Measurements from ENCODE around the gene SCN10A. TPM values are rescaled to one million over a fixed set of nuclear protein-coding genes. Genes with fewer than 3 reads are reported as not detected.

The SCN10A gene
- total and polyA plus RNA-seq, 3 experiments from 2014 or later = not detected

DNA sequence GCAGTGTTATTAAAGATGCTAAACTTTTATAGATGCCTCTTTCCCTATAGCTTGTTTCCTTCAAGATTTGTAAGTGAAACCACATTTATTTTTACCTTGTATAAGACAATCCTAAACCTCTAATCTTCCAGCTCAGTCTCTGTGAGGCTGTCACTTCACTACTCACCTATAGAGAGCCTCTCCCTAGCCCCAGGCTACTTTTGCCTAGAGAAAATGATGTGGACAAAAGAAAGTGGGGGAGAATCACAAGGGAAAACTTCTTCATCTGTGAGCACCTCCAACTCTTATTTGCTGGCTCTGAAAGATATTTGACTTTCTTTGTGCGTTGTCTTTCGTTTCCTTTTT is 91.7 kb downstream of the SCN10A start:
- H3K4me3 ChIP-seq (ENCODE audit: low read length) = no peak overlapping the region
- Mint-ChIP-seq H3K4me3 (no peak overlapping the region), H3K27me3 (peaks cover 5 to 29% of the 10 kb centered on the region in 2 donors), H3K4me1 (no peaks in the 10 kb centered on the region), H3K9me3 (peaks cover 0 to 2% (median 0%) of the 10 kb centered on the region in 5 donors), H3K36me3 (no peaks in the 10 kb centered on the region), H3K27ac (no peak overlapping the region)
- no peak overlapping the region for H3K27ac ChIP-seq (ENCODE audit: low read depth, low read length)
- H3K9me3 ChIP-seq (ENCODE audit: low read length) = no peaks in the 10 kb centered on the region
- no peak for DNase-seq
- ChIA-PET POLR2A (no interaction called here), CTCF (no interaction called here)
- H3K27me3 ChIP-seq (ENCODE audit: insufficient read depth, low read length, poor library complexity, severe bottlenecking) = no peaks in the 10 kb centered on the region
- H3K4me1 ChIP-seq (ENCODE audit: insufficient read depth, low read length) = no peaks in the 10 kb centered on the region
- H3K36me3 ChIP-seq (ENCODE audit: insufficient read depth, low read length) = no peaks in the 10 kb centered on the region

DNA sequence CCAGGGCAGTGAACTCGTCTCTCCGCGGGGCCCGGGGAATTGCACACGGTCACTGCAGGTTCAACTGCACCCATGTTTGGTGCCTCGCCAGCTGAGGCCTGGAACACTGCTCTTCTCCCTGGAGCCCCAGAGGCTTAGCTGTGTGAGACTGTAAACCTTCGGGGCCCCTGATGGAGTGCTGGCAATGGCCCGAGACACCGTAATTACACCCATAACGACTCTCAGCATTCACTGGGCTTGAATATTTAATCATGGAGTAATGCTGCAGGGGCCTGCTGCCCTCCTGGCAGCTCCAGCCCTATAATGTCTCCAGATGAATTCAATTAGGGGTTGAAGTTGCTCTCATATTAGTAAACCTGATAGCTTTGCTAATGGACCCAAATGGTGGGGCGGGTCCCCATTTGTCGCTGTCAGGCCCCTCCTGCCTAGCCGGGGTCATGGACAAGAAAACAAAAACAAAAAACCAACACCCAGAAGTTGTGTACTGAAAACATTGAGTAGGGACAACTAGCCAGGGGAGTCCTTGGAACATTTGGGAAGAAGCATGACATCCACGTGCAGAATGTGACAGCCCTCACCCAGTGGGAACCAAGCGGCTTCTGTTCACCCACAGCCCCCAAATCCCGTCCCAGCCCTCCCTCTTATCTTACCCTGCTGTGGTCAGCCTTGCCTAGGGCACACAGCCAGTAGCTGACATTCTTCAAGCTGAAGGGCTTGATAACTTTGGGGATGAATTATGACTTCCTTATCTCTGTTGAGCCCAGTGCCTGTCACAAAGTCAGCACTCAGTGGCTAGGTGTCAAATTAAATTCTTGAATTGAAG is 92.2 kb downstream of the SCN10A start:
- peaks cover 3 to 29% of the 10 kb centered on the region in 2 donors for H3K27me3 Mint-ChIP-seq
- no peak overlapping the region for H3K4me3 Mint-ChIP-seq
- H3K27me3 ChIP-seq (ENCODE audit: insufficient read depth, low read length, poor library complexity, severe bottlenecking) = no peaks in the 10 kb centered on the region
- DNase-seq = no peak
- H3K9me3 ChIP-seq (ENCODE audit: low read length) = no peaks in the 10 kb centered on the region
- ChIA-PET CTCF (no interaction called here), POLR2A (no interaction called here)
- H3K4me1 Mint-ChIP-seq = no peaks in the 10 kb centered on the region
- H3K4me1 ChIP-seq (ENCODE audit: insufficient read depth, low read length) = no peaks in the 10 kb centered on the region
- H3K36me3 Mint-ChIP-seq = no peaks in the 10 kb centered on the region
- H3K4me3 ChIP-seq (ENCODE audit: low read length) = no peak overlapping the region
- no peak overlapping the region for H3K27ac ChIP-seq (ENCODE audit: low read depth, low read length)
- H3K9me3 Mint-ChIP-seq = peaks cover 0 to 2% (median 0%) of the 10 kb centered on the region in 5 donors
- H3K36me3 ChIP-seq (ENCODE audit: insufficient read depth, low read length) = no peaks in the 10 kb centered on the region
- H3K27ac Mint-ChIP-seq = no peak overlapping the region

DNA sequence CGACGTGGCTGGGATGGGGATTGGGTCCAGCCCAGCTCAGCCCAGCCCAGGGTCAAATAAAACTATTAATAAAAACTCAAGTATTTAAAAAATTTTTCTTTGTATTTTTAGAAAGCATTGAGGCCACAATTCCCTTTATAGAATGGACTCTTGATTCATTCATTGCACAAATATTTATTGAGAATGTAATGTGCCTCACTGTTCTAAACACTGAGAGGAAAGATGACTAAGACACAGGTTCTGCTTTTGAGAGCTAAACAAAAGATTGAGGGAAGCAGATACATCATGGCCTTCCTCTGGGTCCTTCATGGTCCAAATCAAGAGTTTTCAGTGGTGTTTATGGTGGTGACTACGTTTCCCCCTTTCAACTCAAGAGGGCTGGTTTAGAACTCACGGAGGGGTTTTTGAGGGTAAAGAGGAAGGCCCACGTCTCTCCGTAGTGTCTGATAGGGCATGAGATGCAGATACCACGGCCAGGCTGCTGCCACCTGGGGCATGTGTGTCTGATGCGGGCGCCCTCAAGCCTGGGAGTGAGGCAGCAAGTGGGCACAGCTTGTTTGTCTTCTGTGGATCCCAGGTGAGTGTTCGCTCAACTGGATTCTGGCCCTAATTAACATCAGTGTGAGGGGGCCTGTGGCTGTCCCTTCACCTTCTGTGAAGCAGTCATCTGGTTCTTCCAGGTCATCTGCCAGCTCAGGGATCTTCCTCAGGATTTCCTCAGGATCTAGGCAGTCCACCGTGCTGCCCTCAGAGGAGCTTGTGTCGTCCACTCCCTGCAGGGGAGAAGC is 93.0 kb downstream of the SCN10A start:
- H3K27ac ChIP-seq (ENCODE audit: low read depth, low read length) = no peak overlapping the region
- no peaks in the 10 kb centered on the region for H3K9me3 ChIP-seq (ENCODE audit: low read length)
- DNase-seq = no peak
- H3K27me3 ChIP-seq (ENCODE audit: insufficient read depth, low read length, poor library complexity, severe bottlenecking) = no peaks in the 10 kb centered on the region
- Mint-ChIP-seq H3K27me3 (peaks cover 3 to 29% of the 10 kb centered on the region in 2 donors), H3K36me3 (no peaks in the 10 kb centered on the region), H3K9me3 (peaks cover 0 to 2% (median 0%) of the 10 kb centered on the region in 5 donors), H3K4me3 (no peak overlapping the region), H3K27ac (no peak overlapping the region), H3K4me1 (no peaks in the 10 kb centered on the region)
- no peak overlapping the region for H3K4me3 ChIP-seq (ENCODE audit: low read length)
- ChIA-PET CTCF (no interaction called here), POLR2A (no interaction called here)
- no peaks in the 10 kb centered on the region for H3K36me3 ChIP-seq (ENCODE audit: insufficient read depth, low read length)
- no peaks in the 10 kb centered on the region for H3K4me1 ChIP-seq (ENCODE audit: insufficient read depth, low read length)

DNA sequence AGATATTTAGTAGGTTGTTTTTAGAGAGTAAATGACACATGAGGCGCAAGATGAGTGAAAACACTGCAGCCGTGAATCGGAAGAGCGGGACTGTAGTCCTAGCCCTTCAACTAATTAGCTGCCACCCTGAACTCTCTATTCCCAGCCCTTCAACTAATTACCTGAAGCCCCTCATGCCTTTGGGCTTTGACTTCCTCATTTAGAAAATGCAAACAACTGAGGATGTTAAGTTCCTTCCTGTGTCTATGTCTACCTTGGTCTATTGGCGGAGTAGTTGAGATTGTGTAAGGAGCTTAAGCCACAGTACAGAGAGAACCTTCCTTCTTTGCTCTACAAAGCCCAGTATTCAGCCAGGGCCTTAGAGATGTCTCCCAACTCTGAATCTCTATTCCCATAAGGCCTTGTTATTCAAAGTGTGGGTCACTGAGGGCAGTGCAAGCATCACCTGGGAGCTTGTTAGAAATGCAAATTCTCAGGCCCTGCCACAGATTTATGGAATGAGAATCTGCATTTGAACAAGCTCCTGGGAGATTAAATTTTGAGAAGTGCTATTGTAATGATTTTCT is 94.7 kb downstream of the SCN10A start:
- CTCF ChIA-PET = no interaction called here
- H3K4me3 ChIP-seq (ENCODE audit: low read length) = no peak overlapping the region
- Mint-ChIP-seq H3K27ac (no peak overlapping the region), H3K4me3 (no peak overlapping the region), H3K36me3 (no peaks in the 10 kb centered on the region), H3K9me3 (peaks cover 0 to 2% (median 0%) of the 10 kb centered on the region in 5 donors), H3K4me1 (no peaks in the 10 kb centered on the region), H3K27me3 (peaks cover 1 to 27% of the 10 kb centered on the region in 2 donors)
- no peak for DNase-seq
- no peaks in the 10 kb centered on the region for H3K27me3 ChIP-seq (ENCODE audit: insufficient read depth, low read length, poor library complexity, severe bottlenecking)
- no peaks in the 10 kb centered on the region for H3K4me1 ChIP-seq (ENCODE audit: insufficient read depth, low read length)
- no peaks in the 10 kb centered on the region for H3K9me3 ChIP-seq (ENCODE audit: low read length)
- POLR2A ChIA-PET = no interaction called here
- no peak overlapping the region for H3K27ac ChIP-seq (ENCODE audit: low read depth, low read length)
- no peaks in the 10 kb centered on the region for H3K36me3 ChIP-seq (ENCODE audit: insufficient read depth, low read length)

DNA sequence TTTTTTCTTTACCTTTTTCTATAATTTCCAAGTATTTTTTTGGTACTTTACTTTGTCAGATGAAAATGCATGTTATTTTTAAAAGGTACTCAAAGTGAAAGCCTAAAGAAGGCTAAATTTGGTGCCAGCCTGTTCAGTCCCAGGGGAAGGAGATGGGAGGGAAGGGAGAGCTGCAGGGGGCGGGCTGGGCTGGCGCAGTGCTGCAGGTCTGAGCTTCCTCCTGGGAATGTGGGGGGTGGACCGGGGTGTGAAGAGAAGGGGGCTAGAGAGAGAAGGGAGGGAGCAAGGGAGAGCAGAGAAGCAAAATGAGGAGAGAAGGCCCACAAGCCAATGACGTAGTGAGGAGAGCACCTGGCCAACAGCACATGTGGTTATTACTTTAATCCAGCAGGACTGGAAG is 95.6 kb downstream of the SCN10A start:
- Histone ChIP-seq H3K4me1 (ENCODE audit: insufficient read depth, low read length) (no peaks in the 10 kb centered on the region), H3K36me3 (ENCODE audit: insufficient read depth, low read length) (no peaks in the 10 kb centered on the region), H3K4me3 (ENCODE audit: low read length) (no peak overlapping the region), H3K27me3 (ENCODE audit: insufficient read depth, low read length, poor library complexity, severe bottlenecking) (no peaks in the 10 kb centered on the region), H3K27ac (ENCODE audit: low read depth, low read length) (no peak overlapping the region), H3K9me3 (ENCODE audit: low read length) (no peaks in the 10 kb centered on the region)
- H3K36me3 Mint-ChIP-seq = no peaks in the 10 kb centered on the region
- no peaks in the 10 kb centered on the region for H3K4me1 Mint-ChIP-seq
- no peak overlapping the region for H3K4me3 Mint-ChIP-seq
- CTCF ChIA-PET = no interaction called here
- POLR2A ChIA-PET = no interaction called here
- H3K9me3 Mint-ChIP-seq = peaks cover 0 to 2% (median 0%) of the 10 kb centered on the region in 5 donors
- peaks cover 1 to 23% of the 10 kb centered on the region in 2 donors for H3K27me3 Mint-ChIP-seq
- H3K27ac Mint-ChIP-seq = no peak overlapping the region
- no peak for DNase-seq

DNA sequence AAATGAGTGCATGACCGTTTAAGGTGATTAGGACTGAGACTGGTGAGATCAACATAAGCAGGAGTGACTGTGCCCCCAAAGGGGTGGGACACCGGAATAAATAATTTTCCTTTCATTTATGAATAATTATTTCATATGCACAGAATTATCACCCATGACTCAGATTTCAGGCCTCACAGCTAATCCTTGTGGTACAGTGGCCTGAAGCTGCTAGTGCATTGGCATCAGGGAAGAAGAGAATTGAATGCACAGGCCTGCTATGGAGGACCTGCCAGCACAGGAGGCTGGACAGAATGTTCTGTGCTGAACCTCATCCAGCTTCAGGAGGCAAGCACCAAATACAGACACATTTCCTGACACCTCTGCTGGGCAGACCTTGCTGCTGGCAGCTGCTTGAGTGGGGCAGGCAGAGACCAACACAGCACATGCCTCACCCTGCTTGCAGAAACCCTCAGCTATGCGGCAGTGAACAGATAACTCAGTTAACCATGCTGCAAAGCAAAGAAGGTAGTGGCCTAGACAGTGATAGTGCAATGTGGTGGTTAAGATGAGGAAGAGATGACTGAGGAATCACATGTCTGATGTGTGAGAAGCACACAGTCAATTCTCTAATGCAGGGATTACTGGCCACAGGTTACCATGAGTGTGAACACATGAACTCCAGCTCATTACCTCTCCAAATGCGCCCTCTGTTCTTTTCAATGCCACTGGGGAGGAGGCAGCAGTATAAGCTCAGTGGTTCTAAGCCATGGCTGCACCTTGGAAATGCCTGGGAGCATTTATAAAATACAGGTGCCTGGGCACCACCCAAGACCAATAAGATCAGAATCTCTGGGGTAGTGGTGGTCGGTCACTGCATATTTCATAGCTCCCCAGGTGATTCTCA is 98.4 kb downstream of the SCN10A start:
- Histone ChIP-seq H3K4me1 (ENCODE audit: insufficient read depth, low read length) (no peaks in the 10 kb centered on the region), H3K27ac (ENCODE audit: low read depth, low read length) (no peak overlapping the region), H3K9me3 (ENCODE audit: low read length) (no peaks in the 10 kb centered on the region), H3K4me3 (ENCODE audit: low read length) (no peak overlapping the region), H3K27me3 (ENCODE audit: insufficient read depth, low read length, poor library complexity, severe bottlenecking) (no peaks in the 10 kb centered on the region), H3K36me3 (ENCODE audit: insufficient read depth, low read length) (no peaks in the 10 kb centered on the region)
- H3K36me3 Mint-ChIP-seq = no peaks in the 10 kb centered on the region
- no peak for DNase-seq
- no peak overlapping the region for H3K27ac Mint-ChIP-seq
- CTCF ChIA-PET = no interaction called here
- POLR2A ChIA-PET = no interaction called here
- no peaks in the 10 kb centered on the region for H3K4me1 Mint-ChIP-seq
- H3K27me3 Mint-ChIP-seq = peaks cover 1 to 12% of the 10 kb centered on the region in 2 donors
- H3K4me3 Mint-ChIP-seq = no peak overlapping the region
- peaks cover 0 to 2% (median 0%) of the 10 kb centered on the region in 5 donors for H3K9me3 Mint-ChIP-seq

DNA sequence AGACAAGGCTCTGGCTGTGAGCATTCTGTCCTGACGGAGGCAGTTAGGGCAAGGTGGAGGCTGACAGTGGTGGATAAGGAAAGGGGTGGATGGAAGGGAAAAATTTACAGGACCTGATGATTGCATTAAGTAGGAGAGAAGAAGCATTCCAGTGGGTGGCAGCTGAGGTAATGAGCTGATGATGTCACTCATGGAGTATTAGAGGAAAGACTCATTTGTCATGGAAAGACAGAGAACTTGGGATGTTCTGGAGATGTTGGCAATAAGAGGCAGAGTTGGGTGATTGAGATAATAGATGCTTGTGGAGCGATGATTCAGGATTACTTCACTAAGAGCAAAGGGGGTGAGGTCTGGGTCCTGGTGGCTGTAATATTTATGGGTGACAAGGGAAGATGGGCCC is 102.9 kb downstream of the SCN10A start:
- Mint-ChIP-seq H3K27me3 (peaks cover 5 to 29% of the 10 kb centered on the region in 2 donors), H3K4me1 (no peaks in the 10 kb centered on the region), H3K27ac (no peak overlapping the region), H3K36me3 (no peaks in the 10 kb centered on the region), H3K9me3 (peaks cover 0 to 2% (median 0%) of the 10 kb centered on the region in 5 donors), H3K4me3 (no peak overlapping the region)
- Histone ChIP-seq H3K4me3 (ENCODE audit: low read length) (no peak overlapping the region), H3K27ac (ENCODE audit: low read depth, low read length) (no peak overlapping the region), H3K27me3 (ENCODE audit: insufficient read depth, low read length, poor library complexity, severe bottlenecking) (no peaks in the 10 kb centered on the region), H3K36me3 (ENCODE audit: insufficient read depth, low read length) (no peaks in the 10 kb centered on the region), H3K9me3 (ENCODE audit: low read length) (no peaks in the 10 kb centered on the region), H3K4me1 (ENCODE audit: insufficient read depth, low read length) (no peaks in the 10 kb centered on the region)
- ChIA-PET CTCF (no interaction called here), POLR2A (no interaction called here)
- DNase-seq = no peak
